NK-92 (cell line): ENCODE data around the gene NEXN.
"Not testable (repeated sequence)": the region's sequence is repeated elsewhere in the genome, so short reads cannot be mapped to it uniquely, and the experiment has no call there.

Experiments used
- DNase-seq: peaks from one replicate; lab custom pipeline; 2025; ENCODE audit not compliant: unreplicated experiment; lab: John Stamatoyannopoulos, UW

NEXN gene

GRCh38 chr1:77905603-77906002, 17.2 kb downstream of the NEXN start:
- no peak for DNase-seq

- DNase-seq: no peak
These were observed 17.7 kb downstream of the NEXN start for GRCh38 chr1:77906019-77906545.

GRCh38 chr1:77906624-77907023, 18.2 kb downstream of the NEXN start:
- no peak for DNase-seq

- no peak for DNase-seq
These were observed 21.7 kb downstream of the NEXN start for GRCh38 chr1:77910116-77910515.

- not testable (repeated sequence) for DNase-seq
These were observed 30.5 kb downstream of the NEXN start for GRCh38 chr1:77918918-77919317.

GRCh38 chr1:77925518-77925917, 37.1 kb downstream of the NEXN start:
- DNase-seq: no peak

- no peak for DNase-seq
These were observed 37.5 kb downstream of the NEXN start for GRCh38 chr1:77925956-77926355.

- no peak for DNase-seq
These were observed 38.3 kb downstream of the NEXN start for GRCh38 chr1:77926561-77927357.

GRCh38 chr1:77927414-77927813, 39.0 kb downstream of the NEXN start:
- DNase-seq: no peak

- DNase-seq: no peak
These were observed 41.4 kb downstream of the NEXN start for GRCh38 chr1:77929806-77930205.

GRCh38 chr1:77938651-77939050, 50.2 kb downstream of the NEXN start:
- DNase-seq: no peak

GRCh38 chr1:77940921-77941570, 52.6 kb downstream of the NEXN start:
- no peak for DNase-seq

GRCh38 chr1:77942400-77943140, 54.1 kb downstream of the NEXN start:
- no peak for DNase-seq

GRCh38 chr1:77945345-77945744, 56.9 kb downstream of the NEXN start:
- no peak for DNase-seq

GRCh38 chr1:77948841-77949424, 60.5 kb downstream of the NEXN start:
- no peak for DNase-seq

GRCh38 chr1:77950873-77951272, 62.4 kb downstream of the NEXN start:
- DNase-seq: no peak

- DNase-seq: no peak
These were observed 62.9 kb downstream of the NEXN start for GRCh38 chr1:77951328-77951727.

- DNase-seq: no peak
These were observed 65.5 kb downstream of the NEXN start for GRCh38 chr1:77953907-77954306.

- no peak for DNase-seq
These were observed 66.1 kb downstream of the NEXN start for GRCh38 chr1:77954521-77954920.

- DNase-seq: no peak
These were observed 67.3 kb downstream of the NEXN start for GRCh38 chr1:77955709-77956108.

- DNase-seq: no peak
These were observed 68.0 kb downstream of the NEXN start for GRCh38 chr1:77956464-77956863.
